PC-9 (cell line): ENCODE data around the gene ARHGEF26. TPM values are rescaled to one million over a fixed set of nuclear protein-coding genes. Genes with fewer than 3 reads are reported as not detected.

Experiments used
- BruUV-seq: library from RNA; stranded (reverse); fragments of 400-500 nt; replicated peaks from 2 replicates; lab custom pipeline; 2021; lab: Mats Ljungman, UMichigan
- CTCF ChIA-PET: fragments of 300-600 bp; sonication (Branson Sonifier 250); formaldehyde crosslinking; loops from one replicate; lab custom pipeline; 2022; ENCODE audit warnings: antibody characterized with exemption; lab: Charles Lee
- POLR2A ChIA-PET: fragments of 300-600 bp; sonication (Branson Sonifier 250); formaldehyde crosslinking; loops from one replicate; lab custom pipeline; 2022; ENCODE audit warnings: antibody characterized with exemption; ENCODE audit not compliant: unreplicated experiment; lab: Charles Lee
- DNase-seq, 2 experiments: peaks; one replicate each; pipeline versions ENCODE4 v3.0.0 to v3.0.0-alpha.2; 2015 to 2022; ENCODE audit warnings: mixed read lengths in 1 of 2
- H2AFZ ChIP-seq: fragments of 200-600 bp; sonication (generic); 2 replicates; pipeline ENCODE4 v1.8.1; 2017; ENCODE audit warnings: antibody characterized with exemption
- H3F3A ChIP-seq: fragments of 200-600 bp; sonication (generic); 2 replicates; pipeline ENCODE4 v1.8.1; 2017; ENCODE audit warnings: antibody characterized with exemption, mild to moderate bottlenecking, low read depth; ENCODE audit not compliant: insufficient read depth
- H3K27ac ChIP-seq: fragments of 200-600 bp; sonication (generic); 2 replicates; pipeline ENCODE4 v1.6.1; 2016; ENCODE audit warnings: mixed run types
- H3K27me3 ChIP-seq: fragments of 200-600 bp; sonication (generic); 2 replicates; pipeline ENCODE4 v1.6.1; 2016; ENCODE audit warnings: low read depth, mixed run types; ENCODE audit not compliant: insufficient read depth
- H3K36me3 ChIP-seq: fragments of 200-600 bp; sonication (generic); 2 replicates; pipeline ENCODE4 v1.6.1; 2016; ENCODE audit warnings: low read depth, mixed run types
- H3K4me1 ChIP-seq: fragments of 200-600 bp; sonication (generic); replicated peaks from 2 replicates; pipeline ENCODE4 v1.6.1; 2016; ENCODE audit warnings: mixed run types; ENCODE audit not compliant: insufficient read depth
- H3K4me2 ChIP-seq: fragments of 200-600 bp; sonication (generic); 2 replicates; pipeline ENCODE4 v1.6.1; 2017; ENCODE audit warnings: mixed run types
- H3K4me3 ChIP-seq: fragments of 200-600 bp; sonication (generic); 2 replicates; pipeline ENCODE4 v1.6.1; 2016; ENCODE audit warnings: mixed run types
- H3K79me2 ChIP-seq: fragments of 200-600 bp; sonication (generic); 2 replicates; pipeline ENCODE4 v1.6.1; 2017; ENCODE audit warnings: low read depth, mixed run types
- H3K9me2 ChIP-seq: fragments of 200-600 bp; sonication (generic); 2 replicates; pipeline ENCODE4 v1.8.1; 2017; ENCODE audit warnings: mild to moderate bottlenecking; ENCODE audit not compliant: insufficient read depth
- H3K9me3 ChIP-seq: fragments of 200-600 bp; sonication (generic); 2 replicates; pipeline ENCODE4 v1.8.1; 2016; ENCODE audit warnings: low read depth; ENCODE audit not compliant: insufficient read depth
- H4K20me1 ChIP-seq: fragments of 200-600 bp; sonication (generic); 2 replicates; pipeline ENCODE4 v1.8.1; 2017; ENCODE audit not compliant: insufficient read depth
- EZH2 ChIP-seq: fragments of 200-600 bp; sonication (generic); IDR thresholded peaks from 2 replicates; pipeline ENCODE4 v1.8.0; 2017; ENCODE audit warnings: antibody characterized with exemption, low read depth
- intact Hi-C: fragments of 100-400 bp; cut with micrococcal nuclease; formaldehyde crosslinking; loops from one replicate; pipeline ENCODE4 v1.10.0; 2022; ENCODE audit not compliant: unreplicated experiment
- total RNA-seq: library from RNA; stranded (reverse); gene quantifications from 2 replicates; pipeline ENCODE4 v1.2.3, GENCODE V29; 2021
- TF ChIP-seq, protein P1 (sequence below): fragments of 200-600 bp; sonication (generic); conservative IDR thresholded peaks from 2 replicates; pipeline ENCODE4 v1.6.1; 2017; ENCODE audit warnings: mixed run types, antibody characterized with exemption, mild to moderate bottlenecking, moderate library complexity

Gene ARHGEF26
- total RNA-seq, 1 experiment from 2014 or later, result 7.9 TPM

DNA sequence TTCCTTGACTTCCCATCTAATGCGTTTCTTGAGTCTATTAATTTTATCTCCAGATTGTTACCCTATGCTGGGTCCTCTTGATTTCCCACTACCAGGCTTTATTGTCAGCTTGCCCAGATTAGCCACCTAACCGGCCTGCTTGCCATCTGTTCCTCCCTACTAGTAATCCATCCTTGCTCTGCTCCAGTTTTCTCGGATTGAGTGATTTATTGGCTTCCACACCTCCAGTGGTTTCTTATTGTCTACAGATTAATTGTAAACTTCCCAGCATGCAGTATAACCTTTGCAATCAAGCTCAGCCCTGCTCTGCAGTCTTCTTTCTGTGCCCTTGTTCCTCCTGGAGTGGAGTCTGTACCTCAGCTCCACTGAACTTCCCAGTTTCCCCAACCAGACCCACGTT lies 63.4 kb downstream of the ARHGEF26 start:
- Histone ChIP-seq H3K9me3 (no peaks in the 10 kb centered on the region), H3F3A (no peaks in the 10 kb centered on the region), H3K4me2 (no peak overlapping the region), H3K4me1 (peaks cover 7% of the 10 kb centered on the region; the same call in 1 of the 2 replicates), H3K27me3 (no peaks in the 10 kb centered on the region), H3K27ac (no peak overlapping the region), H3K36me3 (no peaks in the 10 kb centered on the region), H3K79me2 (no peaks in the 10 kb centered on the region), H3K4me3 (no peak overlapping the region), H4K20me1 (no peaks in the 10 kb centered on the region), H2AFZ (no peak overlapping the region), H3K9me2 (no peaks in the 10 kb centered on the region)
- TF ChIP-seq EZH2, result no peak
- TF ChIP-seq, protein P1, sequence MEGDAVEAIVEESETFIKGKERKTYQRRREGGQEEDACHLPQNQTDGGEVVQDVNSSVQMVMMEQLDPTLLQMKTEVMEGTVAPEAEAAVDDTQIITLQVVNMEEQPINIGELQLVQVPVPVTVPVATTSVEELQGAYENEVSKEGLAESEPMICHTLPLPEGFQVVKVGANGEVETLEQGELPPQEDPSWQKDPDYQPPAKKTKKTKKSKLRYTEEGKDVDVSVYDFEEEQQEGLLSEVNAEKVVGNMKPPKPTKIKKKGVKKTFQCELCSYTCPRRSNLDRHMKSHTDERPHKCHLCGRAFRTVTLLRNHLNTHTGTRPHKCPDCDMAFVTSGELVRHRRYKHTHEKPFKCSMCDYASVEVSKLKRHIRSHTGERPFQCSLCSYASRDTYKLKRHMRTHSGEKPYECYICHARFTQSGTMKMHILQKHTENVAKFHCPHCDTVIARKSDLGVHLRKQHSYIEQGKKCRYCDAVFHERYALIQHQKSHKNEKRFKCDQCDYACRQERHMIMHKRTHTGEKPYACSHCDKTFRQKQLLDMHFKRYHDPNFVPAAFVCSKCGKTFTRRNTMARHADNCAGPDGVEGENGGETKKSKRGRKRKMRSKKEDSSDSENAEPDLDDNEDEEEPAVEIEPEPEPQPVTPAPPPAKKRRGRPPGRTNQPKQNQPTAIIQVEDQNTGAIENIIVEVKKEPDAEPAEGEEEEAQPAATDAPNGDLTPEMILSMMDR, result no peak
- ChIA-PET CTCF (no interaction called here), POLR2A (no interaction called here)
- intact Hi-C loops, result loop anchor here (5.0 kb wide), 1 partner anchor 97 kb away; no protein-coding TSS in a partner anchor
- no TSS peak for BruUV-seq
- DNase-seq, result no peak

DNA sequence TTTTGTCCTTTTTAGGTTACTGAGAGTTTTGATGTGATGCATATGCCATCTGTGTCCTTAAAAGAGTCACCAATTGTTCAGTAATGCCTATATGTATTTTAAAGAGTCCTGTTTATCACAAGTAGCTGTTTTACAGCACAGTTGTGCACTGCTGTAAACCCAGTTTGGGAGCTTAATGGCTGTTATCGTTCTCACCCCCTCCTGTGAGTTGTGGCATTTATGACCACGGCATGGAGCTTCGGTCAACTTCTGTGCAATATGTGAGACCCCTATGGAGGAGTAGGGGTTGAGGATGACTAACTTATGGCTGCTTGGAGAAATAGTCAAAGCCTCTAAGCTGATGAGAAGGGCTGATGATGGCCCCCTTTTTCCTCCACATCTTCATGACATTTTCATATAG lies 67.2 kb downstream of the ARHGEF26 start:
- POLR2A ChIA-PET, result no interaction called here
- Histone ChIP-seq H2AFZ (no peak overlapping the region), H3K27ac (no peak overlapping the region), H3K4me1 (no peaks in the 10 kb centered on the region), H3K9me2 (no peaks in the 10 kb centered on the region), H3F3A (no peaks in the 10 kb centered on the region), H3K4me3 (no peak overlapping the region), H3K4me2 (no peak overlapping the region), H4K20me1 (no peaks in the 10 kb centered on the region), H3K9me3 (no peaks in the 10 kb centered on the region), H3K27me3 (no peaks in the 10 kb centered on the region), H3K79me2 (no peaks in the 10 kb centered on the region), H3K36me3 (no peaks in the 10 kb centered on the region)
- DNase-seq, result no peak
- no peak for TF ChIP-seq EZH2
- TF ChIP-seq, protein P1, result no peak
- intact Hi-C loops, result no loop called here
- CTCF ChIA-PET, result no interaction called here
- no TSS peak for BruUV-seq

DNA sequence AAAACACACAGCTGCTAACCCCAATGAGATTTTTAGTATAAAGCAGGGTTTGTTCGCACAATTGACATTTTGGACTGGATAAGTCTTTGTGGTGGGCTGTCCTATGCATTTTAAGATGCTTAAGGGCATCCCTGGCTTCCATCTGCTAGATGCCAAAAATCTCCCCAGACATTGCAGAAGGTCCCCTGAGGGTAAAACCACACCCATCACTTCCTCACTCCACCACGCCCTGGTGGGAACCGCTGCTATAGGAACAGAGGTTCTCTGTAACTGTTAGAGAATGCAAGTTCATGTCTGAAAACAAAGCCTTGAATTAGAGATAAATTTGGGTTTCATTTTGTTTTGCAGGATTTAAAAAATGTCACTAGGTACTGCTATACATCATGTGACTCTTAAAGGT lies 67.7 kb downstream of the ARHGEF26 start:
- H3K9me2 ChIP-seq, result no peaks in the 10 kb centered on the region
- DNase-seq, result no peak

More for the DNA sequence above, 67.7 kb downstream of the ARHGEF26 start:
- Histone ChIP-seq H3K4me3 (no peak overlapping the region), H3K9me3 (no peaks in the 10 kb centered on the region), H2AFZ (no peak overlapping the region), H3K79me2 (no peaks in the 10 kb centered on the region), H3K4me1 (no peaks in the 10 kb centered on the region), H3K36me3 (no peaks in the 10 kb centered on the region), H3K27ac (no peak overlapping the region), H3K4me2 (no peak overlapping the region), H4K20me1 (no peaks in the 10 kb centered on the region), H3K27me3 (no peaks in the 10 kb centered on the region), H3F3A (no peaks in the 10 kb centered on the region)
- intact Hi-C loops, result no loop called here
- POLR2A ChIA-PET, result no interaction called here
- BruUV-seq, result no TSS peak
- CTCF ChIA-PET, result no interaction called here
- TF ChIP-seq, protein P1, result no peak
- no peak for TF ChIP-seq EZH2
